Progenitor cell of endocrine pancreas (in vitro differentiated cells): Measurements from ENCODE around the gene MAN1C1. TPM values are rescaled to one million over a fixed set of nuclear protein-coding genes. Genes with fewer than 3 reads are reported as not detected.
A peak's percentile ranks its signal among the peaks of the same experiment; 100 is the strongest.

Source experiments
- DNase-seq: peaks from one replicate; pipeline ENCODE4 v3.0.0; 2021; ENCODE audit warnings: low spot score; ENCODE audit not compliant: unreplicated experiment
- H3K27ac Mint-ChIP-seq: 2 replicates; pipeline ENCODE4 v1.8.0; 2021; ENCODE audit warnings: mild to moderate bottlenecking, moderate library complexity, mixed read lengths
- H3K27me3 Mint-ChIP-seq: 2 replicates; pipeline ENCODE4 v1.8.0; 2021; ENCODE audit warnings: mixed read lengths
- H3K36me3 Mint-ChIP-seq: 2 replicates; pipeline ENCODE4 v1.8.0; 2022; ENCODE audit warnings: mixed read lengths; ENCODE audit not compliant: insufficient read depth
- H3K4me1 Mint-ChIP-seq: 2 replicates; pipeline ENCODE4 v1.8.0; 2021; ENCODE audit warnings: low read depth, mixed read lengths
- H3K4me3 Mint-ChIP-seq: 2 replicates; pipeline ENCODE4 v1.8.0; 2021; ENCODE audit warnings: low read depth, mild to moderate bottlenecking, moderate library complexity, mixed read lengths
- H3K9me3 Mint-ChIP-seq: 2 replicates; pipeline ENCODE4 v1.8.0; 2021; ENCODE audit warnings: low read depth, mixed read lengths
- CTCF ChIP-seq: fragments of 200-600 bp; sonication (generic); IDR thresholded peaks from one replicate; pipeline ENCODE4 v1.5.0; 2021; ENCODE audit warnings: antibody characterized with exemption, mild to moderate bottlenecking; ENCODE audit not compliant: unreplicated experiment
- total RNA-seq: library from RNA; stranded (reverse); gene quantifications from 2 replicates; pipeline ENCODE4 v1.2.1, GENCODE V29; 2021

The MAN1C1 gene
- total RNA-seq, 1 donor from 2014 or later: 5.1 TPM

- Mint-ChIP-seq H3K4me3 (no peak overlapping the region), H3K27me3 (peaks cover 30% of the 10 kb centered on the region), H3K9me3 (peaks cover 2% of the 10 kb centered on the region), H3K27ac (no peak overlapping the region), H3K4me1 (peaks cover 2% of the 10 kb centered on the region), H3K36me3 (peaks cover under 1% of the 10 kb centered on the region)
- no peak for TF ChIP-seq CTCF
- DNase-seq: no peak
These were observed 27.3 kb downstream of the MAN1C1 start for GRCh38 chr1:25643929-25644328.

- peaks cover 30% of the 10 kb centered on the region for H3K27me3 Mint-ChIP-seq
- no peak overlapping the region for H3K27ac Mint-ChIP-seq
- TF ChIP-seq CTCF: no peak
- no peaks in the 10 kb centered on the region for H3K9me3 Mint-ChIP-seq
- H3K4me1 Mint-ChIP-seq: peaks cover 2% of the 10 kb centered on the region
- DNase-seq: no peak
- no peak overlapping the region for H3K4me3 Mint-ChIP-seq
- H3K36me3 Mint-ChIP-seq: no peaks in the 10 kb centered on the region
These were observed 28.4 kb downstream of the MAN1C1 start for GRCh38 chr1:25644962-25645361.

DNA sequence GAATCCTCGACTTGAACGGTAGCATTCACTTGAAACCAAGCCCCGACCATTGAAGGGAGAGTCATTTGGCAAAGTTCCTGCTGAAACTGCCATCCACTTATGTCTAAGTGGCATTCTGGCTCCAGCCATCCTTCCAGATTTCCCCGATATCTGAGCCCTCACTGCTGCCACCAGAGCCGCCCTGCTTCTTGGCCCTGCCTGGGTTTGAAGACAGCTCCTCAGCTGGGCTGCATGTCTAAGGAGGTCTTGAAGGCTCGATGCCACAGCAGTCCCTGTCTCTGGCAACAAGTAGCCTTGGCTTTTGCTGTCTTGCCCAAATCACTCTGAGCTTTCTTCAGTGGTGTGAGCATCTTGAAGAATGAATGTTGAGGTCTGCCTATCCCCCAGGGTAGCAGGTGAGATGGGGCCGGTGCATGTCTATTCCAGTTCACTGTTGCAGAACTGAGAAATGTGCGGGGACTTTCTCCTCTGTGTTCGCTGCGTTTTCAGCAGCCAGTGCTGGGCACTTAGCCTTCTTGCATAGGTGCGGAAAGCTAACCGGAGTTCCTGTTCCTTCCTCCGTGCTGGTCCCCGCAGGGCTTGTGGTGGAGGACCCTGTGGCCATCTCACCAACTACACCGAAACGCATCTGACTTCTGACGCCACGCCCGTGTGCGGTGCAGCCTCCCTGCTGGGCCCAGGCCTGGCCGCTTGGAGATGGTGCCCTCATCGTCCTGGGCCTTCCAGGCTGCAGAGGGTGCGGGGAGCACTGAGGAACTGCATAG is 29.2 kb downstream of the MAN1C1 start:
- Mint-ChIP-seq H3K4me1 (peaks cover 7% of the 10 kb centered on the region), H3K36me3 (no peaks in the 10 kb centered on the region), H3K9me3 (no peaks in the 10 kb centered on the region), H3K4me3 (no peak overlapping the region), H3K27ac (no peak overlapping the region), H3K27me3 (peaks cover 28% of the 10 kb centered on the region)
- no peak for TF ChIP-seq CTCF
- peak; percentile 3 for DNase-seq

- H3K4me1 Mint-ChIP-seq: peaks cover 7% of the 10 kb centered on the region
- H3K4me3 Mint-ChIP-seq: no peak overlapping the region
- TF ChIP-seq CTCF: no peak
- DNase-seq: peak; percentile 0
- H3K36me3 Mint-ChIP-seq: no peaks in the 10 kb centered on the region
- H3K27ac Mint-ChIP-seq: no peak overlapping the region
- H3K27me3 Mint-ChIP-seq: peaks cover 18% of the 10 kb centered on the region
- H3K9me3 Mint-ChIP-seq: no peaks in the 10 kb centered on the region
These were observed 30.5 kb downstream of the MAN1C1 start for GRCh38 chr1:25647106-25647505.

- Mint-ChIP-seq H3K27me3 (peaks cover 18% of the 10 kb centered on the region), H3K9me3 (no peaks in the 10 kb centered on the region), H3K27ac (no peak overlapping the region), H3K4me3 (no peak overlapping the region), H3K36me3 (no peaks in the 10 kb centered on the region), H3K4me1 (peaks cover 7% of the 10 kb centered on the region)
- no peak for TF ChIP-seq CTCF
- peak; percentile 1 for DNase-seq
These were observed 31.3 kb downstream of the MAN1C1 start for GRCh38 chr1:25647863-25648262.
